ENCODE results near the gene CLDN14. TPM values are rescaled to one million over a fixed set of nuclear protein-coding genes. Genes with fewer than 3 reads are reported as not detected.

Gene CLDN14
- total RNA-seq, 1 donor from 2014 or later, result not detected

DNA sequence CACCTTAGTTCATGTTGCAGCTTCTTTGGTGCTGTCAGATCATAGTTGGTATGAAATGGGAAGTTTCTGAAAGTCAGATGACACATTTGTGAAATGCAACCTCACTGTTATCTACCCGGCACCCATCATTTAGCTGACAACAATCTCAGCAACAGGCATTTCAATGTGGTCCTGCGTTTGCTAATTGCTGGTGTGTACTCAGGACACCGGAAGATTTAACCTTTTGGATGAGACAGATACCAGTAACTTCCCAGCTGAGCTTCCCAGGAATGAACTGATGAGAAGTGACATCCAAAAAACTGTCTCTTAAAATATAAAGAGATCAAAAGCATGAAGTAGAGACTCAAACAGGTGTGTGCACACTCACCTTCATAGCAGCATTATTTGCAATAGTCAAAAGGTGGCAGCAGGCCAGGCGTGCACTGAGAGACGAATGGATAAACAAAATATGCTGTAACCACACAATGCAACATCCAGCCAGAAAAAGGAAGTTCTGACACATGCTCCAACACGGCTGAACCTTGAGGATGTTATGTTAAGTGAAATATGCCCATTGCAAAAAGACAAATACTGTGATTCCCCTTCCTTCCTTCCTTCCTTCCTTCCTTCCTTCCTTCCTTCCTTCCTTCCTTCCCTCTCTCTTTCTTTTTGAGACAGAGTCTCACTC, 7.9 kb upstream of the CLDN14 start:
- no peaks in the 10 kb centered on the region for H3K4me1 ChIP-seq
- H3K27me3 ChIP-seq, result no peaks in the 10 kb centered on the region
- H3K27ac ChIP-seq, result no peak overlapping the region
- H3K4me3 ChIP-seq, result no peak overlapping the region
- intact Hi-C loops (cut with DNase I), result no loop called here
- DNase-seq, result no peak
- H3K36me3 ChIP-seq, result no peaks in the 10 kb centered on the region
- ATAC-seq, result peak; percentile 67
- H3K9me3 ChIP-seq, result no peaks in the 10 kb centered on the region
- TF ChIP-seq, protein P1, sequence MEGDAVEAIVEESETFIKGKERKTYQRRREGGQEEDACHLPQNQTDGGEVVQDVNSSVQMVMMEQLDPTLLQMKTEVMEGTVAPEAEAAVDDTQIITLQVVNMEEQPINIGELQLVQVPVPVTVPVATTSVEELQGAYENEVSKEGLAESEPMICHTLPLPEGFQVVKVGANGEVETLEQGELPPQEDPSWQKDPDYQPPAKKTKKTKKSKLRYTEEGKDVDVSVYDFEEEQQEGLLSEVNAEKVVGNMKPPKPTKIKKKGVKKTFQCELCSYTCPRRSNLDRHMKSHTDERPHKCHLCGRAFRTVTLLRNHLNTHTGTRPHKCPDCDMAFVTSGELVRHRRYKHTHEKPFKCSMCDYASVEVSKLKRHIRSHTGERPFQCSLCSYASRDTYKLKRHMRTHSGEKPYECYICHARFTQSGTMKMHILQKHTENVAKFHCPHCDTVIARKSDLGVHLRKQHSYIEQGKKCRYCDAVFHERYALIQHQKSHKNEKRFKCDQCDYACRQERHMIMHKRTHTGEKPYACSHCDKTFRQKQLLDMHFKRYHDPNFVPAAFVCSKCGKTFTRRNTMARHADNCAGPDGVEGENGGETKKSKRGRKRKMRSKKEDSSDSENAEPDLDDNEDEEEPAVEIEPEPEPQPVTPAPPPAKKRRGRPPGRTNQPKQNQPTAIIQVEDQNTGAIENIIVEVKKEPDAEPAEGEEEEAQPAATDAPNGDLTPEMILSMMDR (IDR thresholded peaks at IDR 0.05), result no peak

DNA sequence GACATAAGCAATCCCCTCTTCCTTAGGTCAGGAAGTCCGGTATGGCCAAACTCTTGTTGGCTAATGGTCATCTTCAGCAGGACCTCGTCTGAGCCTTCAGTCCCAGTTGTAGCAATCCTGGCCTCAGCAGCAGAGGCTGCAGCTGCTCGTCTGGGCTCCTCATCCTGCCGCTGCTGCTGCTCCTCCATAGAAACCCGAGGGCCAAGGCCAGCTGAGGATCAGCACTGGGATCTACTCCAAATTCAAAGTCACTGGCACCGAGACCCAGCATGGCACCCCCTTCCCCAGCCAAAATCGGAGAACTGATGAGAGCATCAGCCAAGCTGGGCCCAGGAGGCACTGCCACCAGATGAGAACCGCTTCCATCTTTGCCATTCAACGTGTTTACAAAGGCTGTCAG, 6.3 kb upstream of the CLDN14 start:
- Histone ChIP-seq H3K4me1 (no peaks in the 10 kb centered on the region), H3K9me3 (no peaks in the 10 kb centered on the region), H3K27ac (no peak overlapping the region), H3K4me3 (no peak overlapping the region), H3K27me3 (no peaks in the 10 kb centered on the region), H3K36me3 (no peaks in the 10 kb centered on the region)
- ATAC-seq (no peak), DNase-seq (no peak)
- intact Hi-C loops (cut with DNase I), result no loop called here
- TF ChIP-seq, protein P1 (IDR thresholded peaks at IDR 0.05), result no peak

DNA sequence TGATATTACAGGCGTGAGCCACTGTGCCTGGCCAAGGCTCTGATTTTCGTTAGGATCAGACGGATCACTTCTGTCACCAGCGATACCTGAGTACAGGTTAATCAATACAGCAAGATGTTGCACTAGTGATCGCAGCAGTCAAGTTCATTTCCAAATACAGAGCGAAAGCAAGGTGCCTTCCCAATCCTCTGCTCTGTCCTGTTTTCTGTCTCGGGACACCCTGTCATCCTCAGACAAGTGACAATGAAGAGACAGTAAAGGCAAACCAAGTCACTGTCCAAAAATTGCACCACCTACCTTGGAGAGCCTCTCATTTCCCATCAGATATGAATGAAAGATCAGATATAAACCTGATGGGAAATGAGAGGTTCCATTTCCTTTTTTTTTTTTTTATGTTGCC, 5.6 kb upstream of the CLDN14 start:
- TF ChIP-seq, protein P1 (IDR thresholded peaks at IDR 0.05), result no peak
- no peaks in the 10 kb centered on the region for H3K9me3 ChIP-seq
- intact Hi-C loops (cut with DNase I), result no loop called here
- H3K36me3 ChIP-seq, result no peaks in the 10 kb centered on the region
- ATAC-seq, result no peak
- no peak for DNase-seq
- H3K27ac ChIP-seq, result no peak overlapping the region
- no peaks in the 10 kb centered on the region for H3K27me3 ChIP-seq
- no peak overlapping the region for H3K4me3 ChIP-seq
- no peaks in the 10 kb centered on the region for H3K4me1 ChIP-seq

DNA sequence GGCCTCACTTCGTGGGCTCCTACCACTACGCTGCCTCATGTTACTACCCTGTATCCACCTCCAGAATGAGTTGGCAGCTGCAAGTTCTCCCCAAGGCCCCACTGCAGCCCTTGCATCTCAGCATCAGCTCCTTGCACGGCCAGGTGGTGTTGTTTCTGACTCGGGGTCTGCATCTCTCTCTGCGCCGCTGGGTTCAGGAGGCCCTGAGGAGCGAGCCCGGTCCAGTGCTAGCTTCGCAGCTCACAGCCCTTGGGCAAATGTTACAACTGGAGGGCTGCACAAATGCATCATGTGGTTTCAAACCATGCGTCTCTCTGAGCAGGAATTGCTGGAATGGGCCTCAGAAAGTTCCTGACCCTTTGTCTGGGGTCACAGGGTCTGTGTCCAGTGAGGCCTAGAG, 3.2 kb upstream of the CLDN14 start:
- no peaks in the 10 kb centered on the region for H3K9me3 ChIP-seq
- H3K4me1 ChIP-seq, result peaks cover 4% of the 10 kb centered on the region
- no peak overlapping the region for H3K4me3 ChIP-seq
- TF ChIP-seq, protein P1 (IDR thresholded peaks at IDR 0.05), result no peak
- H3K27ac ChIP-seq, result no peak overlapping the region
- ATAC-seq (no peak), DNase-seq (no peak)
- H3K27me3 ChIP-seq, result no peaks in the 10 kb centered on the region
- H3K36me3 ChIP-seq, result no peaks in the 10 kb centered on the region
- intact Hi-C loops (cut with DNase I), result no loop called here

DNA sequence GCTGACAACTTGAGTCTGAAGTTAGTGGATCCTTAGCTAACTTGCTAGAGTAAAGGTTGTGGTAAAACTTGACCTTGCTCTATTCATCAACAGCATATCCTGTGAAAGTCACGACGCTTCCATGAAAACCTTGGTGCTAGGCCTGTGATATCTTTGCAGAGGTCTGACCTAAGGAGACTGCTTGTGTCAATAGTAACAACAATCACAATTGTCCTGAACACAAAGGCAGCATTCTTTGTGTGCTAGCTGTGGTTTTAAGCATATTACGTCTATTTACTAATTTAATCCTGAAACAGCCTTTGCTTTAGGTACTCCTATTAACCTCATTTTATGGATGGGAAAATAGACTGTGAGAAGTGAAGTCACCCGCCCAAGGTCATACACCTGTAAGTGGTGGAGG, 2.8 kb upstream of the CLDN14 start:
- H3K27me3 ChIP-seq, result no peaks in the 10 kb centered on the region
- H3K36me3 ChIP-seq, result no peaks in the 10 kb centered on the region
- no peak overlapping the region for H3K27ac ChIP-seq
- intact Hi-C loops (cut with DNase I), result no loop called here
- H3K9me3 ChIP-seq, result no peaks in the 10 kb centered on the region
- peaks cover 4% of the 10 kb centered on the region for H3K4me1 ChIP-seq
- ATAC-seq, result no peak
- no peak overlapping the region for H3K4me3 ChIP-seq
- TF ChIP-seq, protein P1 (IDR thresholded peaks at IDR 0.05), result no peak
- DNase-seq, result no peak

DNA sequence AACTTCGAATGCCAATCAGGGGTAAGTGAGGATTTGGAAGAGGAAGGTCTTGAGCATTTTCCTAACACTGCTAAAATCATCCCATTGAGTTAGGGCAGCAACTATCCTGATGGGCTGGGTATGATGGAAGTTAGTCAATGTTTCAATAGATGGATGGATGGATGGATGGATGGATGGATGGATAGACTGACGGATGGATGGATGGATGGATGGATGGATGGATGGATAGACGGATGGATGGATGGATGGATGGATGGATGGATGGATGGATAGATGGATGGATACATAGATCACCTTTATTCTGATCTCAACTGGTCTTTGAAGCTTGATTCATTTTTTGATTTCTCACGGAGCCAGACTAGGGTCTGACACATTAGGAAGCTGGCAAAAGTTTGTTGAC, 2.3 kb upstream of the CLDN14 start:
- ATAC-seq (no peak), DNase-seq (no peak)
- Histone ChIP-seq H3K27me3 (no peaks in the 10 kb centered on the region), H3K36me3 (no peaks in the 10 kb centered on the region), H3K4me1 (peaks cover 4% of the 10 kb centered on the region), H3K4me3 (no peak overlapping the region), H3K27ac (no peak overlapping the region), H3K9me3 (no peaks in the 10 kb centered on the region)
- TF ChIP-seq, protein P1 (IDR thresholded peaks at IDR 0.05), result no peak
- intact Hi-C loops (cut with DNase I), result no loop called here

All from upper lobe of right lung (tissue), 1 donor.